ENCODE measurements around the gene MSANTD1.

The MSANTD1 gene

GRCh38 chr4:3304831-3305609 lies 56.1 kb downstream of the MSANTD1 start:
- DNase-seq = no peak

GRCh38 chr4:3305610-3306371 lies 56.8 kb downstream of the MSANTD1 start:
- no peak for DNase-seq

Measured in CD4-positive, alpha-beta T cell treated with Interleukin-1 beta for 1 hour (primary cell).